T-cell (primary cell): ENCODE data around the gene ROBO4. TPM values are rescaled to one million over a fixed set of nuclear protein-coding genes. Genes with fewer than 3 reads are reported as not detected.

Experiments used
- ATAC-seq, 4 experiments: fragments of 200-7000 bp in 3 of 4; fragments of 150-1000 bp in 1 of 4; cut with Tn5 transposase; replicated peaks in 1 of 4; 1 replicate in 3 of 4; 2 replicates in 1 of 4; pipeline ENCODE4 v1.10.0; 2021; ENCODE audit warnings: moderate library complexity in 3 of 4, mild to moderate bottlenecking in 2 of 4, moderate number of reproducible peaks in 1 of 4
- CTCF ChIA-PET, 2 donors: fragments of 300-600 bp; sonication (Branson Sonifier 250); formaldehyde crosslinking; loops; one replicate each; lab custom pipeline; 2022; ENCODE audit warnings: antibody characterized with exemption in 2 of 2; lab: Charles Lee
- POLR2A ChIA-PET, 2 donors: fragments of 300-600 bp; sonication (Branson Sonifier 250); formaldehyde crosslinking; loops; one replicate each; lab custom pipeline; 2022; ENCODE audit warnings: antibody characterized with exemption in 2 of 2; lab: Charles Lee
- DNase-seq, 35 experiments: peaks; one replicate each; pipeline versions ENCODE4 v3.0.0 to v3.0.0-alpha.2; 2013 to 2023
- H3K27ac ChIP-seq: one replicate; pipeline ENCODE4 v1.5.1; 2013; ENCODE audit warnings: low read length
- H3K27me3 ChIP-seq, 2 experiments: replicated peaks in 1 of 2; 1 replicate in 1 of 2; 2 replicates in 1 of 2; pipeline versions ENCODE4 v1.6.1 to v1.7.0; 2013; ENCODE audit warnings: low read length in 1 of 2, mixed read lengths in 1 of 2; ENCODE audit not compliant: control insufficient read depth in 2 of 2, insufficient read depth in 2 of 2; ENCODE audit errors: extremely low read depth in 1 of 2
- H3K36me3 ChIP-seq, 2 donors: 1 replicate in 1 of 2; 2 replicates in 1 of 2; pipeline versions ENCODE4 v1.6.1 to v1.7.0; 2013; ENCODE audit warnings: low read length in 1 of 2; ENCODE audit not compliant: control insufficient read depth in 2 of 2, insufficient read depth in 1 of 2; ENCODE audit errors: extremely low read depth in 1 of 2
- H3K4me1 ChIP-seq, 2 experiments: 1 replicate in 1 of 2; 2 replicates in 1 of 2; pipeline versions ENCODE4 v1.6.1 to v1.7.0; 2013; ENCODE audit warnings: low read length in 2 of 2, mixed read lengths in 1 of 2; ENCODE audit not compliant: insufficient read depth in 2 of 2, control insufficient read depth in 1 of 2; ENCODE audit errors: extremely low read depth in 1 of 2
- H3K4me3 ChIP-seq, 2 donors: 1 replicate in 1 of 2; 2 replicates in 1 of 2; pipeline versions ENCODE4 v1.5.1 to v1.7.0; 2013; ENCODE audit warnings: mild to moderate bottlenecking in 2 of 2, low read length in 1 of 2, moderate library complexity in 1 of 2; ENCODE audit not compliant: control insufficient read depth in 1 of 2; ENCODE audit errors: extremely low read depth in 1 of 2
- H3K9me3 ChIP-seq: 2 replicates; pipeline ENCODE4 v1.7.0; 2013
- H3K27ac Mint-ChIP-seq, 2 donors: one replicate each; pipeline ENCODE4 v1.8.0; 2020 to 2021; ENCODE audit warnings: mild to moderate bottlenecking in 2 of 2, mixed read lengths in 2 of 2
- H3K27me3 Mint-ChIP-seq, 2 donors: one replicate each; pipeline ENCODE4 v1.8.0; 2021 to 2022; ENCODE audit warnings: mixed read lengths in 2 of 2
- H3K36me3 Mint-ChIP-seq: one replicate; pipeline ENCODE4 v1.8.0; 2021; ENCODE audit warnings: mixed read lengths
- H3K4me1 Mint-ChIP-seq, 3 donors: one replicate each; pipeline ENCODE4 v1.8.0; 2020 to 2022; ENCODE audit warnings: mixed read lengths in 3 of 3, mild to moderate bottlenecking in 1 of 3
- H3K4me3 Mint-ChIP-seq, 3 donors: one replicate each; pipeline ENCODE4 v1.8.0; 2020 to 2022; ENCODE audit warnings: mild to moderate bottlenecking in 3 of 3, mixed read lengths in 3 of 3, moderate library complexity in 3 of 3
- H3K9me3 Mint-ChIP-seq, 3 donors: one replicate each; pipeline ENCODE4 v1.8.0; 2020 to 2022; ENCODE audit warnings: mixed read lengths in 3 of 3
- WGBS: methylation state at CpG from one replicate; pipeline ENCODE4 v1.1.5; 2013; ENCODE audit warnings: missing lambda C conversion rate; ENCODE audit not compliant: insufficient coverage; 5-methylcytosine and 5-hydroxymethylcytosine counted together
- total RNA-seq, 35 experiments: library from RNA in 6 of 35; stranded (reverse) in 6 of 35; fragments of 120-200 nt in 1 of 35; gene quantifications; one replicate each; pipeline versions ENCODE4 v1.2.1 to v1.2.4 and lab custom pipeline; 2013 to 2026

Gene ROBO4
- total RNA-seq, 5 donors from 2014 or later (not counting 1 experiment from before 2014, with no cell fraction given): 0.41 to 0.59 (median 0.50) TPM; not detected in 2

- Mint-ChIP-seq H3K27me3 (peaks cover 0 to 3% of the 10 kb centered on the region in 2 donors), H3K4me1 (peaks cover 12 to 22% (median 20%) of the 10 kb centered on the region in 3 donors), H3K36me3 (no peaks in the 10 kb centered on the region), H3K27ac (peak overlapping the region; percentile 32 to 78), H3K4me3 (peak overlapping the region in 1 of 3 donors; percentile 39), H3K9me3 (peaks cover 0 to under 1% (median 0%) of the 10 kb centered on the region in 3 donors)
- 69% methylated on average over 3 of the region's 6 CpGs for WGBS
- ChIA-PET POLR2A (interaction anchor here in 1 of 2 donors (0.5 to 0.6 kb wide), 2 partner anchors 18 to 187 kb away, joined by 3 read pairs; no protein-coding TSS in a partner anchor), CTCF (interaction anchor here in 1 of 2 donors (0.6 kb wide), 1 partner anchor 16 kb away, joined by 3 read pairs; no protein-coding TSS in a partner anchor)
- H3K4me1 ChIP-seq: peaks cover 10 to 14% of the 10 kb centered on the region in 2 experiments
- H3K27ac ChIP-seq: no peak overlapping the region
- no peak for DNase-seq
- no peaks in the 10 kb centered on the region for H3K9me3 ChIP-seq
- no peaks in the 10 kb centered on the region for H3K27me3 ChIP-seq
- no peak overlapping the region for H3K4me3 ChIP-seq
- H3K36me3 ChIP-seq: no peaks in the 10 kb centered on the region
- ATAC-seq: no peak
Measured at GRCh38 chr11:124942466-124943253, 45.0 kb upstream of the ROBO4 start.

GRCh38 chr11:124941703-124942102 is 44.0 kb upstream of the ROBO4 start:
- Histone ChIP-seq H3K36me3 (no peaks in the 10 kb centered on the region), H3K27me3 (no peaks in the 10 kb centered on the region), H3K27ac (no peak overlapping the region), H3K4me1 (peaks cover 10 to 14% of the 10 kb centered on the region in 2 experiments), H3K9me3 (no peaks in the 10 kb centered on the region), H3K4me3 (no peak overlapping the region)
- POLR2A ChIA-PET: interaction anchor here in 1 of 2 donors (0.5 kb wide), 1 partner anchor 19 kb away, joined by 3 read pairs; no protein-coding TSS in a partner anchor
- Mint-ChIP-seq H3K4me3 (no peak overlapping the region), H3K27ac (peak overlapping the region in 1 of 2 donors; percentile 5), H3K36me3 (no peaks in the 10 kb centered on the region), H3K4me1 (peaks cover 12 to 22% (median 20%) of the 10 kb centered on the region in 3 donors), H3K27me3 (peaks cover 0 to 3% of the 10 kb centered on the region in 2 donors), H3K9me3 (no peaks in the 10 kb centered on the region)
- DNase-seq (no peak), ATAC-seq (no peak)
- CTCF ChIA-PET: interaction anchor here in 1 of 2 donors (0.6 kb wide), 2 partner anchors 17 to 210 kb away, joined by 3 to 10 read pairs; no protein-coding TSS in a partner anchor
- no CpG with 5 or more reads among the region's 1 CpG for WGBS

- Histone ChIP-seq H3K27ac (no peak overlapping the region), H3K4me3 (no peak overlapping the region), H3K9me3 (no peaks in the 10 kb centered on the region), H3K4me1 (peaks cover 10% of the 10 kb centered on the region in 2 experiments), H3K36me3 (no peaks in the 10 kb centered on the region), H3K27me3 (peaks cover 0 to 10% of the 10 kb centered on the region in 2 experiments)
- ChIA-PET POLR2A (no interaction called here), CTCF (no interaction called here)
- DNase-seq: no peak
- no peak overlapping the region for H3K27ac Mint-ChIP-seq
- peaks cover 4 to 9% of the 10 kb centered on the region in 2 donors for H3K27me3 Mint-ChIP-seq
- H3K36me3 Mint-ChIP-seq: no peaks in the 10 kb centered on the region
- peaks cover 10 to 17% (median 14%) of the 10 kb centered on the region in 3 donors for H3K4me1 Mint-ChIP-seq
- no peak for ATAC-seq
- WGBS: 95% methylated on average over 5 of the region's 6 CpGs
- H3K4me3 Mint-ChIP-seq: no peak overlapping the region
- no peaks in the 10 kb centered on the region for H3K9me3 Mint-ChIP-seq
Measured at GRCh38 chr11:124938970-124939369, 41.3 kb upstream of the ROBO4 start.

DNA sequence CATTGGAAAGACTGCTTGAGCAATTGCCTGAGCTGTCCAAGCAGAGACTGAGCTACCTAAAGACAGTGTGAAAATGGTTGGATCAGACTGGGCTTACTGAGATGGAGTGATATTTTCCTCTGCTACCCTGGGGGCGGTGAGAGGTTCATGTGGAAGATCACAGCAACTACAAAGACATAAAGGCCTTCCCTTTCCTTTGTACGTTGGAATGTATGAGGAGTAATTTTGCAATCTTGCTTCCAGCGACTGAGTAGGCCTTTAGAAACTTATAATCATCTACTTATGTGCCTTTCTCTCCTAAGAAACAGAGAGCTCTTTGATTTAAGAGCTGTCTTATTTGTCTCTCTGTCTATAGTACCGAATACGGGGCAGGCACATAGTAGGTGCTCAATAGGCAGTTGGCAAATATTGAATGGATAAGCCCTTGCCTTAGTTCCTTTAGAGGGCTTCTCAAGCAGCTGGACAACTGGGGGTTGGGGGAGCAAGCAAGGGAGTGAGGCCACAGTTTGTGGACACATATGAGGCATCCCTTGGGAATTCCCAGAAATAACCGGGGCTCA is 40.6 kb upstream of the ROBO4 start:
- WGBS: 100% methylated on average over 2 of the region's 6 CpGs
- no peak overlapping the region for H3K4me3 Mint-ChIP-seq
- ChIA-PET CTCF (no interaction called here), POLR2A (no interaction called here)
- Histone ChIP-seq H3K4me3 (no peak overlapping the region), H3K36me3 (no peaks in the 10 kb centered on the region), H3K27me3 (peaks cover 0 to 10% of the 10 kb centered on the region in 2 experiments), H3K9me3 (no peaks in the 10 kb centered on the region), H3K4me1 (peaks cover 3 to 8% of the 10 kb centered on the region in 2 experiments), H3K27ac (no peak overlapping the region)
- H3K9me3 Mint-ChIP-seq: no peaks in the 10 kb centered on the region
- DNase-seq (no peak), ATAC-seq (no peak)
- H3K27me3 Mint-ChIP-seq: peaks cover 4 to 9% of the 10 kb centered on the region in 2 donors
- peaks cover 4 to 10% (median 7%) of the 10 kb centered on the region in 3 donors for H3K4me1 Mint-ChIP-seq
- no peaks in the 10 kb centered on the region for H3K36me3 Mint-ChIP-seq
- H3K27ac Mint-ChIP-seq: no peak overlapping the region

DNA sequence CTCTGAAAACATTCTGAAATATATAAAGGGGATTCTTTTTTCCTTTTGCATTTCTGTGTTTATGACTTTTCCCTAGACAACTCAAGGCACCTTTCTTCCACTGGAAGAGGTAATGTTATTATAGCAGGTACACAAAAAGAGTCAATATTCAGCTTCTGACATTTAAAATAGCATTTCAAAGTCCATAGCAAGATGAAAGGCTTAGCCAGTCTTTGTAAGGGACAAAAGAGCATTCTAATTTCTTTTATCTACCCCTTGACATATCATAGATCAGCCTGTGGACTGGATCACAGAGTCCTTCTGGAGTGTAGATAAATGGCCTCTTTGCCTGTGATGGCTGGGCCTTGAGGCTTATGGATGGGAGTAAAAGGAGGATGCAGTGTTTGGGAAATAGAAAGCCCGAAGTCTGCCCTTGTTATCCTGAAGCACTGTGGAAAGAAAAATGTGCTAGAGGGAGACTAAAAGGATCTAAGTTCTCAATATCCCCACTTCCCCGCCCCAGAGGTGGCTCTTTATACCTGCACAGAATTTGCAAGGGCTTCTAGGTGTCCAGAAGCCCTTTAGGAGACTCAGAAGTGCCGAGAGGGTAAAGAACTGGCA is 39.8 kb upstream of the ROBO4 start:
- 60% methylated on average over 2 of the region's 3 CpGs for WGBS
- ATAC-seq: no peak
- Mint-ChIP-seq H3K27me3 (peaks cover 4 to 9% of the 10 kb centered on the region in 2 donors), H3K4me1 (peaks cover 0 to 1% (median 0%) of the 10 kb centered on the region in 3 donors), H3K36me3 (no peaks in the 10 kb centered on the region), H3K9me3 (no peaks in the 10 kb centered on the region), H3K27ac (no peak overlapping the region), H3K4me3 (no peak overlapping the region)
- H3K9me3 ChIP-seq: no peaks in the 10 kb centered on the region
- H3K27ac ChIP-seq: no peak overlapping the region
- peaks cover 0 to 10% of the 10 kb centered on the region in 2 experiments for H3K27me3 ChIP-seq
- CTCF ChIA-PET: no interaction called here
- no peak overlapping the region for H3K4me3 ChIP-seq
- H3K36me3 ChIP-seq: no peaks in the 10 kb centered on the region
- H3K4me1 ChIP-seq: peaks cover 0 to under 1% of the 10 kb centered on the region in 2 experiments
- DNase-seq: no peak
- POLR2A ChIA-PET: no interaction called here
